Testis (tissue), 3 donors: ENCODE results near the gene ERVFRD-1. TPM values are rescaled to one million over a fixed set of nuclear protein-coding genes. Genes with fewer than 3 reads are reported as not detected.

Experiments used
- DNase-seq: peaks from one replicate; pipeline ENCODE4 v3.0.0-alpha.2; 2019
- H3K27ac ChIP-seq, 2 donors: fragments of 200-600 bp; sonication (generic); one replicate each; pipeline ENCODE4 v1.5.1; 2019
- H3K27me3 ChIP-seq: fragments of 200-600 bp; sonication (generic); one replicate; pipeline ENCODE4 v1.5.1; 2019
- H3K36me3 ChIP-seq: fragments of 200-600 bp; sonication (generic); one replicate; pipeline ENCODE4 v1.5.1; 2017; ENCODE audit warnings: low read depth; ENCODE audit errors: missing control alignments
- H3K4me1 ChIP-seq: fragments of 200-600 bp; sonication (generic); one replicate; pipeline ENCODE4 v1.5.1; 2019
- H3K4me3 ChIP-seq, 2 donors: fragments of 200-600 bp; sonication (generic); one replicate each; pipeline ENCODE4 v1.5.1; 2017 to 2019
- H3K9me3 ChIP-seq: fragments of 200-600 bp; sonication (generic); one replicate; pipeline ENCODE4 v1.5.1; 2017
- CTCF ChIP-seq, 3 experiments: fragments of 450-650 bp in 2 of 3; fragments of 200-600 bp in 1 of 3; sonication (generic) in 1 of 3; IDR thresholded peaks; one replicate each; pipeline ENCODE4 v1.5.1; 2016 to 2019; ENCODE audit warnings: antibody characterized with exemption in 3 of 3, mild to moderate bottlenecking in 2 of 3, moderate library complexity in 1 of 3
- POLR2A ChIP-seq: fragments of 450-650 bp; IDR thresholded peaks from one replicate; pipeline ENCODE4 v1.6.1; 2017; ENCODE audit warnings: antibody characterized with exemption, mild to moderate bottlenecking, moderate library complexity
- WGBS, 2 donors: methylation state at CpG; one replicate each; pipeline ENCODE4 v1.1.5; 2018; 5-methylcytosine and 5-hydroxymethylcytosine counted together
- intact Hi-C: fragments of 100-400 bp; cut with DNase I; formaldehyde crosslinking; loops from one replicate; pipeline ENCODE4 v1.15.1; 2023; ENCODE audit warnings: low total_unique reads
- polyA plus RNA-seq: library from polyadenylated mRNA; stranded (reverse); fragments of 350-450 nt; fragmentation: Illumina TruSeq; extraction: RNeasy Lipid Tissue Mini Kit (QIAGEN cat#74804); gene quantifications from one replicate; pipeline ENCODE4 v1.2.3, GENCODE V29; 2014; ENCODE audit warnings: low read depth, low replicate concordance; ENCODE audit not compliant: insufficient read depth
- total RNA-seq, 2 donors: library from RNA; depleted of rRNA; stranded (reverse); fragments of >200 nt; gene quantifications; one replicate each; pipeline ENCODE4 v1.2.3, GENCODE V29; 2016

The ERVFRD-1 gene
- total and polyA plus RNA-seq, 3 donors from 2014 or later: 0.16 TPM; not detected in 2

GRCh38 chr6:11130605-11131004 lies 19.1 kb upstream of the ERVFRD-1 start:
- H3K9me3 ChIP-seq: no peaks in the 10 kb centered on the region
- no peaks in the 10 kb centered on the region for H3K4me1 ChIP-seq
- intact Hi-C loops: no loop called here
- H3K4me3 ChIP-seq: no peak overlapping the region
- H3K27ac ChIP-seq: no peak overlapping the region
- TF ChIP-seq POLR2A: no peak
- no peak for TF ChIP-seq CTCF (IDR thresholded peaks at IDR 0.05)
- H3K27me3 ChIP-seq: no peaks in the 10 kb centered on the region
- H3K36me3 ChIP-seq: no peaks in the 10 kb centered on the region
- no peak for DNase-seq

- DNase-seq: no peak
- TF ChIP-seq POLR2A: no peak
- Histone ChIP-seq H3K36me3 (no peaks in the 10 kb centered on the region), H3K4me3 (no peak overlapping the region), H3K4me1 (no peaks in the 10 kb centered on the region), H3K9me3 (no peaks in the 10 kb centered on the region), H3K27me3 (no peaks in the 10 kb centered on the region), H3K27ac (no peak overlapping the region)
- 86 to 91% methylated on average over 1 of the region's 1 CpG for WGBS, 2 donors
- intact Hi-C loops: no loop called here
Measured at GRCh38 chr6:11129908-11130565, 18.5 kb upstream of the ERVFRD-1 start.

- H3K4me1 ChIP-seq: no peaks in the 10 kb centered on the region
- H3K9me3 ChIP-seq: no peaks in the 10 kb centered on the region
- no peak for TF ChIP-seq CTCF (IDR thresholded peaks at IDR 0.05)
- no peak for TF ChIP-seq POLR2A
- H3K27ac ChIP-seq: no peak overlapping the region
- DNase-seq: no peak
- H3K36me3 ChIP-seq: no peaks in the 10 kb centered on the region
- H3K27me3 ChIP-seq: no peaks in the 10 kb centered on the region
- WGBS, 2 donors: 83 to 96% methylated on average over 2 of the region's 2 CpGs
- no peak overlapping the region for H3K4me3 ChIP-seq
- intact Hi-C loops: no loop called here
Measured at GRCh38 chr6:11128608-11129007, 17.1 kb upstream of the ERVFRD-1 start.

- 93 to 100% methylated on average over 1 to 2 of the region's 2 CpGs for WGBS, 2 donors
- DNase-seq: no peak
- H3K4me3 ChIP-seq: no peak overlapping the region
- TF ChIP-seq CTCF (IDR thresholded peaks at IDR 0.05) (no peak), POLR2A (no peak)
- H3K27ac ChIP-seq: no peak overlapping the region
- no peaks in the 10 kb centered on the region for H3K36me3 ChIP-seq
- no peaks in the 10 kb centered on the region for H3K27me3 ChIP-seq
- no peaks in the 10 kb centered on the region for H3K4me1 ChIP-seq
- intact Hi-C loops: no loop called here
- no peaks in the 10 kb centered on the region for H3K9me3 ChIP-seq
Measured at GRCh38 chr6:11126876-11127275, 15.4 kb upstream of the ERVFRD-1 start.

GRCh38 chr6:11123978-11124377 lies 12.5 kb upstream of the ERVFRD-1 start:
- Histone ChIP-seq H3K4me1 (no peaks in the 10 kb centered on the region), H3K36me3 (no peaks in the 10 kb centered on the region), H3K27ac (no peak overlapping the region), H3K4me3 (no peak overlapping the region), H3K27me3 (no peaks in the 10 kb centered on the region), H3K9me3 (no peaks in the 10 kb centered on the region)
- 94 to 96% methylated on average over 2 of the region's 2 CpGs for WGBS, 2 donors
- intact Hi-C loops: no loop called here
- TF ChIP-seq POLR2A (no peak), CTCF (IDR thresholded peaks at IDR 0.05) (no peak)
- DNase-seq: no peak
